NB4 (cell line): ENCODE measurements around the gene EPHA10.

ENCODE experiments used
- CTCF ChIP-seq: IDR thresholded peaks from one replicate; pipeline ENCODE4 v1.5.1; 2012; ENCODE audit warnings: low read depth, low read length
- MAX ChIP-seq: IDR thresholded peaks from 2 replicates; pipeline ENCODE4 v1.6.1; 2011; ENCODE audit warnings: low read depth, low read length
- POLR2A ChIP-seq: IDR thresholded peaks from 2 replicates; pipeline ENCODE4 v1.6.1; 2011; ENCODE audit warnings: mild to moderate bottlenecking; ENCODE audit not compliant: insufficient read length; ENCODE audit errors: extremely low read depth

DNA sequence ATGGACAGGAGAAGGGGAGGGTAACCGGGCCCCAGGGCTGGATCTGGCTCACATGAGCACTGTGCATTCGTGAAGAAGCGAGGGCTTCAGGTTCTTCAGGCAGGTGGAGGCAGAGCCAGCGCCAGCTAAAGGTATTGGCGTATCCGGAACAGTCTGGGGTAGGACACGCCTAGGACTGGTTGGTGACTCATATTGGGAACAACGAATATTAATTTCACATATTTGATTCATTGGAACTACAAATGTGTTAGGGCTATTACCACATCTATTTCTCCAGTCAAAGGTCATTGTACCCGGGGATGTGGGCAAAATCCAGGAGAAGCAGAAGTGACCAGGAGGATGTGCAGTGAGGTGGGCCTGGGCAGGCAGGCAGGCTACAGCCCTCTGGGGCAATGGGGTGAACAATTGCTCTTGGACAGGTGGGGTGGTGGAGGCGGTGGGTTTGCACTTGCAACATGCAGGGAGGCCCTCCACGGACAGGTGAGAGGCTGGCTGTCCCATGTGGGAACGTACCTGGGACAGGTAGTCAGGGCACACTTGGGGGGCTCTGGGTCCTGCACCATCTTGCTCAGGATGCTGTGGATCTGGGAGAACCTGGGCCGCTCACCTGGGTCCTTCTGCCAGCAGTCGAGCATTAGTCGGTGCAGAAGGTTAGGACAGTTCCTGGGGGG, 45.9 kb downstream of the EPHA10 start:
- TF ChIP-seq CTCF (no peak), POLR2A (no peak), MAX (no peak)
